GM19455 (cell line): ENCODE measurements around the gene SLC13A1.
"Not testable (repeated sequence)": the region's sequence is repeated elsewhere in the genome, so short reads cannot be mapped to it uniquely, and the experiment has no call there.

Experiments used
- ATAC-seq: cut with Tn5 transposase; IDR thresholded peaks from one replicate; pipeline ENCODE4 v1.9.1; 2021; ENCODE audit not compliant: unreplicated experiment

Gene SLC13A1

DNA sequence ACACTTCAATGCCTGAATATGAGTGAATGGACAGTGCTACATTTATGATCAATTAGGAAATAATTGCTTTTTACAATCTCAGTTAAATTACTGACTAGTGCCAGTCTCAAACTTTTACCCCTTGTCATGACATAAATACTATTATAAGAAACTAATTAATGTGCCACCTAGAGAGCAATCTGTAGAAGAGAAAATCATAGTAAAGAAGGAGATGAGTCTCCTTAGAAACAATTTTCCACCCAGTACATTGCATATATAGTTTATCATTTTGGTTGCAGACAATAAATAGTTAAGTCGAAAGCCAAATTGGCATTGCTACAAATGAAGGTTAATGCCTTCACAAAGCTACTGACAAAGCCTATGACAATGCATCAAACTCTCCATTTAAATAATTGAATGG lies 68.6 kb downstream of the SLC13A1 start:
- no peak for ATAC-seq

DNA sequence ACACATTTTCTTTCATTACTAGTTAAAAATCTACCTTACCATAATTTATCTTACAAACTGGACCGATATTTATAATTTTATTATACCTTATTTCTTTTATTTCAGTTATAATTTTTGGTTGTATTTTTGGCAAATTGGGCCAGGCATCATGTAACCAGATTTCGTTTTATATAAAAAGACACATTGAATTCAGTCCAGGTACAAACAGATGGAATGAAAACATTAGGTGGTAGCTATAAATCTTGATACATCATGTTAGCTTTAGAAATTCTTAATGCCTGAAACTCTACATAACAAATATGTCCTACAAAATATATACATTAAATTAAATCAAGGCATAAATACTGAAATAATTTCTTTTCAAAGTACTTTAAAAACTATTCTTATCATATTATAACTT lies 73.1 kb downstream of the SLC13A1 start:
- no peak for ATAC-seq

DNA sequence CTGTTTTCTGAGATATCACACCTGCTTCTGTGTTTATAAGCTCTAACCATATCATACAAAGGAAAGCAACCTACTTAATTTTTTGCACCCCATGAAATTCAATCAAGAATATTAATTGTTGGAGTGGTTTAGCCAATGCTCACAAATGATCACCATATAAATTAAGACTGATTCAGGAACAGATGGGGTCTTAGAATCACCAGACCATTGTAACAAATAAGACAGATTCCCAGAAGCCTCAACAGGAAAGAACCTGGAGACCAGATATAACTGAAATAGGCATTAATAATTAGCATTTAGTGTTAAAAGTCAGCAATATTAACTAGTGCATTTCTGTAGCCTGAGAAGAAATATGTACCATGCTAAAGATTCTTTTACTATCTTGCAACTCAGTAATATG lies 73.6 kb downstream of the SLC13A1 start:
- no peak for ATAC-seq

DNA sequence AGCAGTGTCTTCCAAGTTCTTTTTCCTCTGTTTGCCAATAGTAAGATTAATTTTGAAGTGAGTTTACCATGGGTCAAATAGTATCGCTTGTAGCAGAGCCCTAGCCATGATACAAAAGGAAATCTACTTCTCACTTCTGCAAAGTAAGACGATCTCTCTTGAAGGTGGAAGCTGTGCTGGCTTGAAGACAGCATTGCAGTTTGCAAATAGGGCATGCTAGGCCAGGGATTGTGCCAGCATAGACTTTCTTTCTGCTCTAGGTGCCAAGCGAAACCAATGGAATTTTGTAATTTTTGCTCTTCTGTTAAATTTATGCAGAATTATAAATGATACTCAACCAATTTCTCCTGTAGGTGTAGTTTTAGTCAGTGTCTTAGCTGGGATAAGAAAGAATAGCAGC lies 74.5 kb downstream of the SLC13A1 start:
- ATAC-seq, result no peak

DNA sequence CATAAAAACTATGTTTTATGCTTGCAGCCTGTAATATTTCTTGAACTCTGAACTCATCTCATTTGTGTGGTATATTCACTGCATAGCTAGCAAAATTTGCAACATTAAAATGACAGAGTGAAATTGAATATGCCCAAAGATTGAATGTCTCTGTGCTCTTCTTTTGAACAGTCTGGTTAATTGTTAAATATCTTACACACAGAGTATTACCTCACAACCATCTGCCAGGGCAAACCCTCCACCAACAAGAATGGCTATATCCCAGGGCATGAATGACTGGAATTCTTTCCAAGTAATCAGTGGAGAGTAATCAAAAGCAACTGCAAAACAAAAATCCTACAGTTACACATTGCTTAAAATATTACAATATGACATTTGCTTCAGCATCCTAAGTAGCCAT lies 76.9 kb downstream of the SLC13A1 start:
- no peak for ATAC-seq

DNA sequence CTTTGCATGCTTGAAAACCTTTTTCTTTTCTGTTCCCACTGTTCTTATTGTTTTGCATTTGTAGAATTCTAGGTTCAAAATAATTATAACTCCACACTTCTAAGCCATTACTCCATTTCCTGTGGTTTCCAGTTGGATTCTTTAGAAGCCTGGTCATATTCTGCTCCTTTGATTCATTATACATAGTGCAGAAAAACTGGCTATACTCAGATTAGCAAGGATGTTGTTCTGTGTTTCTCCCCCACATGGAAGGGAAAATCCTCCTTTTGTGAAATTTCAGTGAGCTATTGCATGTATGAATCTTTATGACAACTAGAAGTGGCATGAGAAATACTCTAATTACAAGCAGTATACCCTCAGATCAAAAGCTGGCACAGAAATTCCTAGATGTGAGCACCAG lies 79.5 kb downstream of the SLC13A1 start:
- no peak for ATAC-seq

DNA sequence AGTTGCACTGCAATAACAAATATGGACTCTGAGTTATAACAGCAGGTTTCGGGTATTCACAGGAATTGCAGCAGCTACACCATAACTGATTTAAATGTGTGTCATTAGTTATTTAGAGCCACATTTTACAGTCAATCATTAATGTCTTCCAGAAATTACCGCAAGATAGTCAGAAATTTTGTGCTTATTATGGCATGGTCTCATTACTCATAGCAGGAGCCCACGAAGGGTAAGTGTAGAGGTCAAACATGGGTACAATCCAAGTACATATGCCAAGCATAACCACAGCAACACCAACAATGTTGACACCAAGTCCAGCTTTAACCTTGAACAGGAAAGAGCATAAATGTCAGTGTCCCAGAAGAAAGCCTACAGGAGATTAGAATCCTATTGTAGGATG lies 84.4 kb downstream of the SLC13A1 start:
- ATAC-seq, result no peak

DNA sequence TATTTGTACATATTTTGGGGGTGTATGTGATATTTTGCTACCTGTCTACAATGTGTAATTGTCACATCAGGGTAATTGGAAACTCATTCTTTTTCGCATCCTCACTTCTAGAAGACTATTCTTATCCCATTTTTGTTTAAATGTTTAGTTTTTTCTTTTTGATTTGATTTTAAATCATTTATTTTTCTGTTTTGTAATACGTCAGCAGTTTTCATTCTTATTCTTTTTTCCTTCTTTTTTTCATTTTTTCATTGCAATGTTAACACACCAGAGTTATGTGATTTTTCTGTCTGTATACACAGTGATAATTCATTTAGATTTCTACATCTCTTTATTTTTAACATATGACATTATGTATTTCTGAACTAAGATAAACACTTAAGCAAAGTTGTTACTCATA lies 85.5 kb downstream of the SLC13A1 start:
- no peak for ATAC-seq

DNA sequence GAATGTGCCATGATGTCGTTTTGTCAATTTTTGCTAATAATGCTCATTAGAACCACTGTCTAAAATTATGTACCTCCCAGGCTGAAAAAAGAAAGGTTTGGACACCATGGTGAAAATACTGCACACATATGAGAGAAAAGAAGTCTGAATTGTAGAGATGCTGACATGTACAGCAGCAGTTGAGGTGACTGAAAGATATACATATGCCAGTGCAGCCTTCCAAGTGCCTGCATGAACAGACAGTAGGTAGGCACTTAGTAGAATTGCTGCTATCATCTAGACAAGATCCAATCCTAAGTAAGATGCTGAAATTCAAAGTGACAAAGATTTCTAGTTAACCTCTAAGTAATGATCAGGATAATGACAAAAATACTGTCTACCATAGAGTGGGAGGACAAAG lies 86.9 kb downstream of the SLC13A1 start:
- ATAC-seq, result no peak

DNA sequence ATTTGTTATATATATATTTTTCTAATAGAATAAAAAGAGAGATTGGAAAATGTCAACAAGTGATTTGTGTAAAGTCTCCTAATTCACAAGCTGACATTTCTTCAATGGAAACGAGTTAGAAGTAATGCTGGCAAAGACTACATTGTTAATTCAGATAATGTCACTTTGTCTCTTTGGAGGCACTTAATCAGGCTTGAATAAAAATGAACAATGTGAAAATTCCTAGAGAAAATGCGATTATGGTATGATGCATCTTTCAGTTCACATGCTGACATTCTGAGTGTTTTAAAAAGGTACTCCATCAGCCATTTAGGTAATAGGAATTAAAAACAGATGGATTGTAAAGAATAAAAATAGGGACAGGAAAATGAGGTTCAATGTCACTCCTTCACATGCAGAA lies 100.1 kb downstream of the SLC13A1 start:
- ATAC-seq, result no peak

DNA sequence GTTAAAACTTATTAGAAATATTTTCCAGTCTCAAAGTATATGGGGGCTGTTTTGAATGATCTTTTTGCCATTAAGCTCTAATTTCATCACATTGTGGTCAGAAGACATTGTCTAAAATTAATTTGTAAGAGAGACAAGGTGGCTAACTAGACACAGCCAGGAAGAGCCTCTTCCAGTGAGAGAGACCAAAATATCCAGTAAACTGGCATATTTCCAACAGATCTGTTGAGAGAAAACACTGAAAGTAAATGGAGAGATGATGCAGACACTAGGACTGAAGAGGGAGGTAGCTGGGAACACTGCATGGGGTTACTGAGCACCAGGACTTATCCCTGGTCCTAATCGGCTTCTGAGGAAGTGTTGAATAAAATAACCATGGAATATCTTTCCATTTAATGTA lies 102.8 kb downstream of the SLC13A1 start:
- ATAC-seq, result no peak

DNA sequence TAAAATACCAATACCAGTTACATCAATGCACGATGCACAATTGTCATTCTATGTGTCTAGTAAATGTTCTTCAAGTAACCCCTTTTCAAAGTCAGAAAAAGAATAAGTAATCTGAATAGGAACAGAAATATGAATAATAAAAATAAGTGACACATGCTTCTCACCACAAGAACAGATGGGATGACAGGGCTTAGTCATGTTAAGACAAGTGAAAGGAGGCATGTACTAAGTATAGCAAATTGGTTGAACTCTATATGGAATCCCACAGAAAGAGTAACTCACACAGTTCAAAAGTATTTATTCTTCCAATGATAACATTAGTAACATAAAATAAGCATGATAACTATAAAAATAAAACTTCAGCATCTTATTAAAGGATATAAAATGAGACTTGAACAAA lies 103.3 kb downstream of the SLC13A1 start:
- no peak for ATAC-seq

DNA sequence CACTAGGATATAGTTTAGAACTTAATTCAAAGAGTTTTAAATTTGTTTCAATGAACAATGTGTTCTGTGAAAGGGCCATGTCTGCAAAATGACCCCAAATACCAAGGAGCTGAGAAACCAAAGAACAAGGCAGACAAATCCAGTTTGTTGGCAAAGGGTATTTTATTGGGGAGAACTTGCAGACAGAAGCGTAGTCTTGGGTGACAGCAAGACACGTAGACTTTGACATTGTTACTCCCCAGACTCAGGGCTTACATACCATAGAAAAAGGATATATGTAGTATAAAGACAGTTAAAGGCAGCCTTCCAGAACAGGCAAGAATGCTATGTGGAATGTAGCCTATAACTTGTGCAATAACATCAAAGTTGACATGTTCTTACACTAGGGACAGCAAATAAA lies 109.3 kb downstream of the SLC13A1 start:
- no peak for ATAC-seq

DNA sequence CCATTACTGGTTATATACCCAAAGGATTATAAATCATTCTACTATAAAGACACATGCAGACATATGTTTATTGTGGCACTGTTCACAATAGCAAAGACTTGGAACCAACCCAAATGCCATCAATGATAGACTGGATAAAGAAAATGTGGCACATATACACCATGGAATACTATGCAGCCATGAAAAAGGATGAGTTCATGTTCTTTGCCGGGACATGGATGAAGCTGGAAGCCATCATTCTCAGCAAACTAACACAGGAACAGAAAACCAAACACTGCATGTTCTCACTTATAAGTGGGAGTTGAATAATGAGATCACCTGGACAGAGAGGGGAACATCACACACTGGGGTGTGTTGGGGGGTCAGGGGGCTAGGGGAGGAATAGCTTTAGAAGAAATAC lies 112.9 kb downstream of the SLC13A1 start:
- not testable (repeated sequence) for ATAC-seq

DNA sequence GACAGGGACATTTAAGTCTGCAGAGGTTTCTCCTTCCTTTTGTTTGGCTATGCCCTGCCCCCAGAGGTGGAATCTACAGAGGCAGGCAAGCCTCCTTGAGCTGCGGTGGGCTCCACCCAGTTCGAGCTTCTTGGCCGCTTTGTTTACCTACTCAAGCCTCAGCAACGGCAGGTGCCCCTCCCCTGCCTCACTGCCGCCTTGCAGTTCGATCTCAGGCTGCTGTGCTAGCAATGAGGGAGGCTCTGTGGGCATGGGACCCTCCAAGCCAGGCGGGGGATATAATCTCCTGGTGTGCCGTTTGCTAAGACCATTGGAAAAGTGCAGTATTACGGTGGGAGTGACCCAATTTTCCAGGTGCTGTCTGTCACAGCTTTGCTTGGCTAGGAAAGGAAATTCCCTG lies 114.9 kb downstream of the SLC13A1 start:
- ATAC-seq, result not testable (repeated sequence)

DNA sequence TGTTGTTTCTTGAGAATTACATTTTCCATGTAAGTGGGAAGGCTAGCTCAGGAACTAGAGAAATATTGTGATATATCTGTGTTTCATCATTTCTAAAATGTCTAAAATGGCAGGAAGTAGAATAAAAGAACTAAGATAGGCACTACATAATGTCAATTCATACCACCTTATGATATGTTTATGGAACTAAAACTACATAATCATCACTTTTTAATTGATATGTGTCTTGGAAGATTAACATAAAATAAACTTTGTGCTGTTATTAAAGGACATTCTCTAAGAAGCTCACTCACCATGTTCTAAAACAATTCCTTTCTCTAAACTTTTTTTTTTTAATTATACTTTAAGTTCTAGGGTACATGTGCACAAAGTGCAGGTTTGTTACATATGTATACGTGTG lies 120.7 kb downstream of the SLC13A1 start:
- ATAC-seq, result no peak

DNA sequence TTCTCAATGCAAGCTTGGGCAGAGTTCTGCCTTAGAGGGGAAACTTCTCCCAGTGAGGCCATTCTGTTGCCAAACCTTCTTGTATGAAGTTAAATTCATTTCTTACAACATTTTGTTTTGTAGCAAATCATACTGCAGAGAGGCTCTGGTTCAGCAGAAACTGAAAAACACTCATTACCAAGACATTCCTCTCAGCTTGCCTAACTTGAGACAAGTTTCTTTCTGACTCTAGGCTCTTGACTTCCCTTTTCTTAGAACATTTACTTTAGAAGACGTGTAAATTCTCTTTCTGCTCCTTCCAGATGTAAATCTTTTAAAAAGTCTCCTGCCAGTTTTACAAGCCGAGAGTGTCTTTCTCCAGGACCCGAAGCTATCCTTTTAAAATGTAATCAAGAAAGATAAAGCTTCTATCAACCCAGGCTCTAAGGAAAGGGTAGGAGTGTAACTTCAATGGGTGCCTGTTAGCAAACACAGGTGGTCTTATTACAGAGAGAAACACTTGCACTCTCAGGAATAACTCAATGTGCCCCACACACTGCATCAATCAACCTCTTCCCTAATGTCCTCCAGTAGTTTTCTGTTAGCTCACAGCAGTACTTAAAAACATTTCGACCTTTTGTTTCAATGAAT lies 123.8 kb downstream of the SLC13A1 start:
- ATAC-seq, result no peak

DNA sequence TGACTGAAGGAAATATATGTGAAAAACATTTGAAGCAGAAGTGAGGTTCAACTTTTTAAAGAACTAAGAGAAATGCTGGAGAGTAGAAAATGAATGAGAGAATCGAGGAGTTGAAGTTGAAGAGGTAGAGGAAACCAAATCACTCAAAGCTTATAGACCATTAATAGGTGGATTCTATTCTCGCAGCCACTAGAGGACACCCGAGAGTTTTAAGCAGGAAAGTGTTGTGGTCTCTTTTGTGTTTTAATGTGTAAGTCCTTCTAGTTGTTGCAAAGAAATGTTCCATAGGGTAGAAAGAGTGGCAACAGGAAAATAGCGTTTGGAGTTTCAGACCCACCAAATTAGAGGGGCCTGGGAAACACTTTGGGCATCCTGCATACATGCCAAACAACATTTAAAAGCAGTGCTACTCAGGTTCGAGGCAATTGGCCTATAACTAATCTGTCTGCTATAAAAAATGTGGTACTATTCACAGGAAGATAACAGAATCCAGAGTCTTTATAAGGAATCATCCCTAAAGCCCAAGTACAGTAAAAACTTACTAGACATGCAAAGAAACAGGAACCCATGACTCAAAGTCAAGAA lies 129.0 kb downstream of the SLC13A1 start:
- ATAC-seq, result no peak

DNA sequence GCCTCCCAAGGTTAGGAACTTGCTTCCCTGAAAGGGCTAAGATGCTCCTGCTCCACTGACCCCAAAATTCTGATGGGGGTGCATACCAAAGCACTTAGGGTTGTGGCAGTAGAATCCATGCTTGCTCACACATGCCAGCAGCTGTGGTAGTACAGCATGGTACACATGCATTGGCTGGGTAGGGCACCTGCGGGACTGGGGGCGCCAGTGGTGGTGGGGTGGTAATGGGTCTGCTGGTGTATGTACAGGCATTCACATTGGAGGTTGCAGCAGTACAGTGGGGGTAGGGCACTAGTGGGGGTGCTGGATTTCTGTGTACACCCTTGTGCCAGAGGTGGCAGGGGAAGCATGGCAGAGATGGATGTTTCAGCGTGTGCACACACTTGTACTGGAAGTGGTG lies 132.0 kb downstream of the SLC13A1 start:
- ATAC-seq, result no peak
